PFSK-1 (cell line): ENCODE data around the gene PIK3C3.

ENCODE experiments used
- FOXP2 ChIP-seq: optimal IDR thresholded peaks from 2 replicates; pipeline ENCODE3; 2011; ENCODE audit warnings: borderline replicate concordance, control low read depth, inconsistent platforms; ENCODE audit not compliant: insufficient read depth; ENCODE audit errors: extremely low read length, extremely low read depth
- POLR2AphosphoS5 ChIP-seq: IDR thresholded peaks from 2 replicates; pipeline ENCODE4 v1.6.1; 2012; ENCODE audit warnings: low read depth, mild to moderate bottlenecking, control low read depth, low read length, moderate library complexity
- REST ChIP-seq, 2 experiments: IDR thresholded peaks; 2 replicates each; pipeline versions ENCODE4 v1.6.1 to v1.8.0; 2011 to 2012; ENCODE audit warnings: low read depth in 2 of 2, low read length in 2 of 2, control low read depth in 1 of 2, inconsistent platforms in 1 of 2, mild to moderate bottlenecking in 1 of 2, moderate library complexity in 1 of 2; ENCODE audit not compliant: insufficient read depth in 1 of 2
- SIN3A ChIP-seq: IDR thresholded peaks from 2 replicates; pipeline ENCODE4 v1.6.1; 2012; ENCODE audit warnings: mild to moderate bottlenecking, low read length, moderate library complexity, borderline replicate concordance; ENCODE audit not compliant: insufficient read depth
- TAF1 ChIP-seq: IDR thresholded peaks from 2 replicates; pipeline ENCODE4 v1.6.1; 2012; ENCODE audit warnings: low read length, control low read depth, borderline replicate concordance; ENCODE audit not compliant: insufficient read depth

- TF ChIP-seq POLR2AphosphoS5 (no peak), TAF1 (no peak), REST (IDR thresholded peaks at IDR 0.05; ENCODE audit: insufficient read depth in 1 of 2, low read depth in 2 of 2, low read length in 2 of 2) (no peak), SIN3A (no peak), FOXP2 (no peak)
Measured at GRCh38 chr18:42024131-42024530, 69.1 kb downstream of the PIK3C3 start.
